NB4 (cell line): ENCODE measurements around the gene NECTIN3.

Experiments used
- DNase-seq: peaks from one replicate; pipeline ENCODE4 v3.0.0; 2010; ENCODE audit warnings: low read depth
- H3K4me3 ChIP-seq: one replicate; pipeline ENCODE4 v1.5.1; 2011; ENCODE audit warnings: mild to moderate bottlenecking, low read depth, low read length, moderate library complexity
- MYC ChIP-seq: IDR thresholded peaks from 2 replicates; pipeline ENCODE4 v1.6.1; 2011; ENCODE audit warnings: low read depth, low read length
- POLR2A ChIP-seq: IDR thresholded peaks from 2 replicates; pipeline ENCODE4 v1.6.1; 2011; ENCODE audit warnings: mild to moderate bottlenecking; ENCODE audit not compliant: insufficient read length; ENCODE audit errors: extremely low read depth
- TF ChIP-seq, protein P1 (sequence below): IDR thresholded peaks from 2 replicates; pipeline ENCODE4 v1.6.1; 2011; ENCODE audit warnings: low read depth, low read length
- TF ChIP-seq, protein P2 (sequence below): IDR thresholded peaks from one replicate; pipeline ENCODE4 v1.5.1; 2012; ENCODE audit warnings: low read depth, low read length

NECTIN3 gene

DNA sequence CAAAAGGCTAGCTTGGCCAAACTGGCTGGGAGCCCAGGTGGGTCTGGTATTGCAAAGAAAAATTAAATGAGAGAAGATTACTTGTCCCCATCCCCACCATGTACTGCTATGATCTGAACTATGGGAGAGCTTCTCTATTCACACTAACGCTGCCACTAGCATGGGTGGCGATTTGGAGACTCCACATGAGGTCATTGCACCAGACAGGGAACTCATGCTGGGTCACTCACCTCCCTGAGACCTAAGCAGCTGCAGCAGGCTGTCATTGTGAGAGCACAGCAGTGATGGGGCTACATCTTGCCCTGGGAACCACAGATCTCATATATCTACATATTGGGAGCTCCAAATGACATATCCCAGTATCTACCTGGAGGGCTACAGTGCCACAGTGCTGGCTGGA is 36.3 kb upstream of the NECTIN3 start:
- no peak overlapping the region for H3K4me3 ChIP-seq
- DNase-seq = no peak
- TF ChIP-seq POLR2A (no peak), MYC (no peak)
- TF ChIP-seq, protein P1, sequence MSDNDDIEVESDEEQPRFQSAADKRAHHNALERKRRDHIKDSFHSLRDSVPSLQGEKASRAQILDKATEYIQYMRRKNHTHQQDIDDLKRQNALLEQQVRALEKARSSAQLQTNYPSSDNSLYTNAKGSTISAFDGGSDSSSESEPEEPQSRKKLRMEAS = no peak
- TF ChIP-seq, protein P2, sequence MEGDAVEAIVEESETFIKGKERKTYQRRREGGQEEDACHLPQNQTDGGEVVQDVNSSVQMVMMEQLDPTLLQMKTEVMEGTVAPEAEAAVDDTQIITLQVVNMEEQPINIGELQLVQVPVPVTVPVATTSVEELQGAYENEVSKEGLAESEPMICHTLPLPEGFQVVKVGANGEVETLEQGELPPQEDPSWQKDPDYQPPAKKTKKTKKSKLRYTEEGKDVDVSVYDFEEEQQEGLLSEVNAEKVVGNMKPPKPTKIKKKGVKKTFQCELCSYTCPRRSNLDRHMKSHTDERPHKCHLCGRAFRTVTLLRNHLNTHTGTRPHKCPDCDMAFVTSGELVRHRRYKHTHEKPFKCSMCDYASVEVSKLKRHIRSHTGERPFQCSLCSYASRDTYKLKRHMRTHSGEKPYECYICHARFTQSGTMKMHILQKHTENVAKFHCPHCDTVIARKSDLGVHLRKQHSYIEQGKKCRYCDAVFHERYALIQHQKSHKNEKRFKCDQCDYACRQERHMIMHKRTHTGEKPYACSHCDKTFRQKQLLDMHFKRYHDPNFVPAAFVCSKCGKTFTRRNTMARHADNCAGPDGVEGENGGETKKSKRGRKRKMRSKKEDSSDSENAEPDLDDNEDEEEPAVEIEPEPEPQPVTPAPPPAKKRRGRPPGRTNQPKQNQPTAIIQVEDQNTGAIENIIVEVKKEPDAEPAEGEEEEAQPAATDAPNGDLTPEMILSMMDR = no peak

DNA sequence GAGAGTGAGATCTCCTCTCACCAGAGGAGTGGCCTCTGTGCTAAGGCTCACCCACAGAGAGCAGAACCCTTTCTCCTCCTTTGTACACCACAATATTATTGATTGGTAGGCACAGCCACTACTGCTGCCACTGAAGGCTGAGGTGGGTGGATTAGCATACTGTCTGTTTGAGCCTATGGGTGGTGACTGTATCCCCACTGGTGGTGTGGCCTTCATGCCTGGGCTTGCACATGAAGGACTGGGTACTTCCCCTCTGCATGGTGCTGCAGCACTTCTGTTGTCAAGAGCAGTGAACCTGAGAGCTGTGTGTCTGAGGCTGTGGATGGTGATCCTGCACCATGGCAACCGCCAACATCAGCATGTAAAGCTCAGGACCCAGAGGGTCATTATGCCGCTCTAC is 35.7 kb upstream of the NECTIN3 start:
- TF ChIP-seq, protein P2 = no peak
- TF ChIP-seq POLR2A (no peak), MYC (no peak)
- TF ChIP-seq, protein P1 = no peak
- DNase-seq = no peak
- no peak overlapping the region for H3K4me3 ChIP-seq

DNA sequence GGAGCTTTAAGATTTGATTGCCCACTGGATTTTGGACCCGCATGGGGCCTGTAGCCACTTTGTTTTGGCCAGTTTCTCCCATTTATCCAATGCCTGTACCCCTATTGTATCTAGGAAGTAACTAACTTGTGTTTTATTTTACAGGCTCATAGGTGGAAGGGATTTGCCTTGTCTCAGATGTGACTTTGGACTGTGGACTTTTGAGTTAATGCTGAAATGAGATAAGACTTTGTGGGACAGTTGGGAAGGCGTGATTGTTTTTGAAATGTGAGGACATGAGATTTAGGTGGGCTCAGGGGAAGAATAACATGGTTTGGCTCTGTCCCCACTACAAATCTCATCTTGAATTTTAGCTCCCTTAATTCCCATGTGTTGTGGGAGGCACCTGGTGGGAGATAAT is 30.7 kb upstream of the NECTIN3 start:
- H3K4me3 ChIP-seq = no peak overlapping the region
- DNase-seq = no peak
- TF ChIP-seq POLR2A = no peak
- TF ChIP-seq, protein P2 = no peak
- TF ChIP-seq MYC = no peak
- TF ChIP-seq, protein P1 = no peak

DNA sequence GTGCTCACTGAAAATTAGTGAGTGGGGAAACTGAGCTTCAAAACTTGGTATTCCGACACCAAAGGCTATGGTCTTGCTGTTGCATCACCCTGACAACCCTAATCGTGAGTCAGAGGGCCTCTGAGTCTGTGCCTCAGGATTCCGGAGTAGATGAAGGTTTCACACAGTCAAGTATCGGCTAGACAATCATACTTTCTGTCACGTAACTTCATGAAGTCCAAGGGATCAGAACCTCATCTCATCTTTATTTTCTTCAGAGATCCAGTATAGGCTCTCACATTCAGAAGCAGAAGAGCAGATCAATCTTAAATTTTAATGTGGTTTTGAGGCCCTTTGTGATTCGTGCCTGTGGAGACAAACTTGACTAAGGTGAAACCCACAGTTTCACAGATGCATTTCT is 26.1 kb upstream of the NECTIN3 start:
- DNase-seq = no peak
- TF ChIP-seq, protein P1 = no peak
- H3K4me3 ChIP-seq = no peak overlapping the region

DNA sequence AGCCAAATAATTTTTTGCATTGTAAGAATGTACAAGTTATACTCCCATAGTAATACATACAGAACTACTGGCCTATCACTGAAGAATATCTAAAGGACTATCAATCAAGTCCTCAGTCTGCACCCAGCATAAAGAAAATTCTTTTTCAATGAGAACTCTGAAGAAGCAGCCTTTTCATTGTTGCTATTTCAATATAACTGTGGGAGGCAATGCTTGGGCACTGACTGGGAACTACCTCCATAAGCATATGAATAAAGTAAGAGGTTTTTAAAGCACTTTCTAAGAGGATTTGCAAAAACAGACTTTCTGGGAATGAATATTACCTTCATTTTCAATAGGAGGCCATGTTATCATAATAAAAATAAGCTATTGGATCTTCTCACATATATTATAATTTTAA is 24.6 kb upstream of the NECTIN3 start:
- H3K4me3 ChIP-seq = no peak overlapping the region
- TF ChIP-seq, protein P2 = no peak
- TF ChIP-seq MYC = no peak
- TF ChIP-seq POLR2A = no peak
- TF ChIP-seq, protein P1 = no peak
- DNase-seq = no peak

DNA sequence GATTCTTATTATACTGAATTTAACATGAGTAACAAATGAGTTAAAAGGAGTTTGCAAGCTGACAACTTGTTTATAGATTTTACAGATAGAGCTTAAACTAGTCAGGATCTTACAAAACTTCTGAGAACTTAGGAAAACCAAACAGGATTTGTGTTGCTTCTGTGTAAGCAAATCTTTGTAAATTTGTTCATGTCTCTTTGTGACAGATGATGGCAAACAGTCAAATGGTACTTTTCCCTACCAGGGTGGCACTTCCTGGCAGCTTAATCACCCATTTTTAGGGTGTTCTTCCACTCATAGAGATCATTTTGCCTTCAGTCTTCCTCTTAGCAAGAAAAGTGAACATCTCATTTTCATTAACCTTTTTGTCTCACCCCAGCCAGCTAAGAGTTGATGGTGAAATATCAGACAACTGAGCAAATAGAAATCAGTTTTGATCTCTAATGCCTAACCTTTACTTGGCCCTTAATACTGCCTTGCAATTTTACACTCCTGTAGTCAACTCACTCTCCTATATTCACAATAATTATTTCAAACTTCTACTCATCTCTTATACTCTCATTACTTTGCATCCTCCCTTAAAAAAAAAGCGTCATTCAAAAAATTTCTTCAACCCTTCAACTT is 23.7 kb upstream of the NECTIN3 start:
- TF ChIP-seq, protein P1 = no peak
- no peak for TF ChIP-seq POLR2A
- no peak for TF ChIP-seq MYC
- TF ChIP-seq, protein P2 = no peak
- no peak for DNase-seq
- no peak overlapping the region for H3K4me3 ChIP-seq
